ENCODE measurements around the gene PUM2.

GRCh38 chr2:20282916-20283592, 67.6 kb downstream of the PUM2 start:
- no peak for TF ChIP-seq CTCF (conservative IDR thresholded peaks at IDR 0.05 in 1 of 2, IDR thresholded peaks at IDR 0.05 in 1 of 2; ENCODE audit: extremely low read depth in 1 of 2, insufficient read depth in 1 of 2, low read depth in 1 of 2, low read length in 2 of 2)
- no peak for TF ChIP-seq EZH2 (IDR thresholded peaks at IDR 0.05; ENCODE audit: borderline replicate concordance, low read length)
